GM12892 (cell line): ENCODE data around the gene PRSS57.
"Not testable (repeated sequence)": the region's sequence is repeated elsewhere in the genome, so short reads cannot be mapped to it uniquely, and the experiment has no call there.

Experiments
- POLR2A ChIP-seq: IDR thresholded peaks from 2 replicates; pipeline ENCODE4 v1.6.1; 2011; ENCODE audit warnings: low read depth, low read length, control low read depth
- POLR2AphosphoS5 ChIP-seq: IDR thresholded peaks from 2 replicates; pipeline ENCODE4 v1.6.1; 2011; ENCODE audit warnings: low read depth, low read length, control low read depth

DNA sequence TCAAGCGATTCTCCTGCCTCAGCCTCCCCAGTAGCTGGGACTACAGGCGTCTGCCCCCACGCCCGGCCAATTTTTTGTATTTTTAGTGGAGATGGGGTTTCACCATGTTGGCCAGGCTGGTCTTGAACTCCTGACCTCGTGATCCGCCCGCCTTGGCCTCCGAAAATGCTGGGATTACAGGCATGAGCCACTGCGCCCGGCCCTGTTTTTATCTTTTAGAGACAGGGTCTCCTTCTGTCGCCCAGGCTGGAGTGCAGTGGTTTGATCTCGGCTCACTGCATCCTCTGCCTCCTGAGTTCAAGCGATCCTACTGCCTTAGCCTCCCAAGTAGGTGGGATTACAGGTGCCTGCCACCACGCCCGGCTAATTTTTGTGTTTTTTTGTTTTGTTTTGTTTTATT lies 3.3 kb upstream of the PRSS57 start:
- not testable (repeated sequence) for TF ChIP-seq POLR2AphosphoS5, POLR2A
